Neural crest cell (in vitro differentiated cells): ENCODE measurements around the gene ASTN2. TPM values are rescaled to one million over a fixed set of nuclear protein-coding genes. Genes with fewer than 3 reads are reported as not detected.

Source experiments
- DNase-seq: peaks from one replicate; pipeline ENCODE4 v3.0.0; 2021; ENCODE audit warnings: low read depth, mixed read lengths, low spot score
- H3K27ac Mint-ChIP-seq: one replicate; pipeline ENCODE4 v1.8.0; 2021; ENCODE audit warnings: mild to moderate bottlenecking, mixed read lengths; ENCODE audit not compliant: unreplicated experiment
- H3K27me3 Mint-ChIP-seq: 2 replicates; pipeline ENCODE4 v1.8.0; 2021; ENCODE audit warnings: low read depth, mild to moderate bottlenecking, mixed read lengths
- H3K36me3 Mint-ChIP-seq: 2 replicates; pipeline ENCODE4 v1.8.0; 2021; ENCODE audit warnings: low read depth, mild to moderate bottlenecking, mixed read lengths
- H3K4me1 Mint-ChIP-seq: 2 replicates; pipeline ENCODE4 v1.8.0; 2021; ENCODE audit warnings: mixed read lengths
- H3K4me3 Mint-ChIP-seq: one replicate; pipeline ENCODE4 v1.8.0; 2021; ENCODE audit warnings: mild to moderate bottlenecking, mixed read lengths
- H3K9me3 Mint-ChIP-seq: 2 replicates; pipeline ENCODE4 v1.8.0; 2021; ENCODE audit warnings: mixed read lengths
- total RNA-seq: library from RNA; stranded (reverse); gene quantifications from 2 replicates; pipeline ENCODE4 v1.2.1, GENCODE V29; 2021
- TF ChIP-seq, protein P1 (sequence below): fragments of 200-600 bp; sonication (generic); conservative IDR thresholded peaks from 2 replicates; pipeline ENCODE4 v1.5.0; 2021; ENCODE audit warnings: antibody characterized with exemption, mild to moderate bottlenecking

ASTN2 gene
- total RNA-seq, 1 donor from 2014 or later, result 7.3 TPM

DNA sequence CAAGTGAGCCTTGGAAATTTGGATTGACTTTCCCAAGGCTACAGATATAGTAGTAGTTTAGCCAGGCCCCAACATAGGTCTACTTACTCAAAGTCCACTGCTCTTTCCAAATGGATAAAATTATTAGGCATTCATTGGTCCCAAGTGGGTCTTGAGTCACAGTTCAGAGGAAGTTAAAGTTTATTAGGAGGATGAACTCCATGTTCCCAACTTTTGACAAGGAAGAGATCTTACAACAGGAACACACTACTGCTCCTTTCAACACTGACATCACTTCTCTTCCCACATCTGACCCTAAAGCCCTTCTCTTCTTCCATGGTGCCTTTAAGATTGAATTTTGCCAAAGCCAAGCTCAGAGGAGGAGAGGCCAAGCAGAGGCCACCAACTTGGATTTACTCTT lies 962.2 kb downstream of the ASTN2 start:
- peaks cover 12% of the 10 kb centered on the region for H3K36me3 Mint-ChIP-seq
- no peak overlapping the region for H3K27ac Mint-ChIP-seq
- peaks cover 14% of the 10 kb centered on the region for H3K9me3 Mint-ChIP-seq
- DNase-seq, result no peak
- peaks cover 3% of the 10 kb centered on the region for H3K4me1 Mint-ChIP-seq
- no peak overlapping the region for H3K4me3 Mint-ChIP-seq
- TF ChIP-seq, protein P1, sequence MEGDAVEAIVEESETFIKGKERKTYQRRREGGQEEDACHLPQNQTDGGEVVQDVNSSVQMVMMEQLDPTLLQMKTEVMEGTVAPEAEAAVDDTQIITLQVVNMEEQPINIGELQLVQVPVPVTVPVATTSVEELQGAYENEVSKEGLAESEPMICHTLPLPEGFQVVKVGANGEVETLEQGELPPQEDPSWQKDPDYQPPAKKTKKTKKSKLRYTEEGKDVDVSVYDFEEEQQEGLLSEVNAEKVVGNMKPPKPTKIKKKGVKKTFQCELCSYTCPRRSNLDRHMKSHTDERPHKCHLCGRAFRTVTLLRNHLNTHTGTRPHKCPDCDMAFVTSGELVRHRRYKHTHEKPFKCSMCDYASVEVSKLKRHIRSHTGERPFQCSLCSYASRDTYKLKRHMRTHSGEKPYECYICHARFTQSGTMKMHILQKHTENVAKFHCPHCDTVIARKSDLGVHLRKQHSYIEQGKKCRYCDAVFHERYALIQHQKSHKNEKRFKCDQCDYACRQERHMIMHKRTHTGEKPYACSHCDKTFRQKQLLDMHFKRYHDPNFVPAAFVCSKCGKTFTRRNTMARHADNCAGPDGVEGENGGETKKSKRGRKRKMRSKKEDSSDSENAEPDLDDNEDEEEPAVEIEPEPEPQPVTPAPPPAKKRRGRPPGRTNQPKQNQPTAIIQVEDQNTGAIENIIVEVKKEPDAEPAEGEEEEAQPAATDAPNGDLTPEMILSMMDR, result no peak
- no peaks in the 10 kb centered on the region for H3K27me3 Mint-ChIP-seq

DNA sequence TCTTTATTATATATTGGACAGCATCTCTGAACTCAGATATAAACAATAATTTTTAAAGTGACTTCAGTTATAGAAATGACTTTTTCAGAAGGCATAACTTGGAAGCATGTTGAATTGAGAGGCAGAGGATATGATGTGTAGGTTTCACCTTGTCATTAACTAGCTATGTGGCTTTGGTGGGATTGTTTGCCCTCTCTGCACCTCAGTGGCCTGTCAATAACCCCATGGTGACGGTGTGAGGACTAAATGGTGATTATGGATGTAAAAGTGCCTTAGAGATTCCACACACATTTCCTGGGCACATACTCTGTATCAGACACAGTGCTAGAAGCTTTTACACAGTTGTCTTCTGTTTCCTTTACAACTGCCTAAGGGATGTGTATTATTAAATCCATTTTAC lies 962.6 kb downstream of the ASTN2 start:
- H3K4me1 Mint-ChIP-seq, result peaks cover 3% of the 10 kb centered on the region
- H3K9me3 Mint-ChIP-seq, result peaks cover 14% of the 10 kb centered on the region
- TF ChIP-seq, protein P1, result no peak
- H3K27ac Mint-ChIP-seq, result no peak overlapping the region
- peaks cover 12% of the 10 kb centered on the region for H3K36me3 Mint-ChIP-seq
- no peaks in the 10 kb centered on the region for H3K27me3 Mint-ChIP-seq
- no peak for DNase-seq
- no peak overlapping the region for H3K4me3 Mint-ChIP-seq

DNA sequence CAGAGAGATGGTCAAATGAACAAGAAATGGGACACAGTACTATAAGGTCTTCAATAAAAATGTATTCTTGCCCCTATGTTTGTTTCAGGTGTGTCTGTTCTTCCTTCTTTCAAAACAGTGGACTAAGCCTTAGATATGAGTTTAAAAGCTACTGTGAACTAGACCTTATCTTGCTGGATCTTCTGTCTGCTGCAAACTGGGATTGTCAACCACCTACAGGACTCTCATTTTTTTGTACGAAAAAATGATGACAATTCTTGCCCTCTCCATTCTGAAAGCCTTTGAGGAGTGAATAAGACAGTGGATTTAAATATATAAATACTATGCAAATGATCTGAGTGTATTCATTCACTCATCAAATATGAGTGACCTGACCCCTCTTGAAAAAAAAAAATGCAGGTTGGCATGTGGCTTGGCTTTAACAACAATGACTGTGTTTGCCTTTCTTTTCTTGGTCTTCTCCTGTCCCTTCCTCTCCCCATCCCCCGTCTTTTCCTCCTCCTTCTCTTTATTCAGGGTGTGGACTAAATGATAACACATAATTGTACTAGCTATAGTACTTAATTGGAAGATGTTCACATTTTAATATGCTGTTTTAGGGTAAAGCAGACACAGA lies 963.2 kb downstream of the ASTN2 start:
- Mint-ChIP-seq H3K4me1 (peaks cover 3% of the 10 kb centered on the region), H3K27me3 (no peaks in the 10 kb centered on the region), H3K36me3 (peaks cover 8% of the 10 kb centered on the region), H3K4me3 (no peak overlapping the region), H3K27ac (no peak overlapping the region), H3K9me3 (peaks cover 8% of the 10 kb centered on the region)
- TF ChIP-seq, protein P1, result no peak
- DNase-seq, result no peak

DNA sequence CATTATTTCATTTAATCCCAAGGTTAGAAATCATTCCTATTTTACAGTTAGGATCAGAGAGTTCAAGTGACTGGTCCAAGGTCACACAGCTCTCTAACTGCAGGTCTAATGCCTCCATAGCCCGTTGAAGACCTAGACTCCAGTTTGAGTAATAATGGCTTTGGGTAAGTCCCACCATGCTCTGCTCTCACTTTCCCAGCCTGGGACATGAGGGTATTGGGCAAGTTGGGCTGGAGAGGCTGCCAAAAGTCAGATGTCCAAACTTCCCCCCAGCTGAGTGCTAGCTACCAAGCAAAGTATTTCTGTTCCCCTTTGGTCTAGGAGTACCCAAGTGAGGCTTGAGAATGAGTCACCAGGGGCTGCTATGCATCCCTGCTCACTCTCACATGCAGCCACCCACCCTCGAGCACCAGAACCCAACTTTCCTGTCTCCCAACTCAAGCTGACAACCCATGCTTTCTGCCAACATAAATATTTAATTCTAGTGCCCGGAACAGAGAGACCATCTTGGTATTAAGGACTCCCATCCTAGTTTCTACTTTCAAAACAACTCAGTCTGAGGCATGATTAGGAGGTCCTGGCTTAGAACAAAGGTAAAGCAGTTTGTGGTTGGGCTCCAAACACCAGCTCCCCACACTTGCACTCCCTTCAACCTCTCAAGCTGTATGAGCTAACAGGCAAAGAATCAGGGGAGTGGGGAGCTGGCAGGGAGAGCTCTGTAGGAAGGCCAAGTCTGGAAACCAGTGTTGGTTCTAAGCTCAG lies 964.3 kb downstream of the ASTN2 start:
- no peak overlapping the region for H3K27ac Mint-ChIP-seq
- no peaks in the 10 kb centered on the region for H3K36me3 Mint-ChIP-seq
- no peaks in the 10 kb centered on the region for H3K27me3 Mint-ChIP-seq
- H3K4me3 Mint-ChIP-seq, result no peak overlapping the region
- no peaks in the 10 kb centered on the region for H3K9me3 Mint-ChIP-seq
- no peak for DNase-seq
- TF ChIP-seq, protein P1, result no peak
- H3K4me1 Mint-ChIP-seq, result peaks cover 13% of the 10 kb centered on the region

DNA sequence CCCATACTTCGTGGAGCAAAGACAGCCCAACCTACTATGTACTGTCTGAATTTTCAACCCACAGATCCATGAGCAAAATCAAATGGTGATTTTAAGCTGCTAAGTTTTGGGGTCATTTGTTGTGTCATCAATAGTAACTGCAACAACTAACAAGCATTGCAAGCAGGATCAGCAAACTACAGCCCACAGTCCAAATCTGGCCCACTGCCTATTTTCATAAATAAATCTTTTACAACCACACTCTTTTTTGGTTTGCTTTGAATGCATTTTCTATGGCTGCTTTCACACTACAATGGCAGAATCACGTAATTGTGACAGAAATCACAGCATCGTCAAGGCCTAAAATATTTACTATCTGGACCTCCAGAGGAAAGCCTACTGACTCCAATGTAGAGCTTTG lies 964.9 kb downstream of the ASTN2 start:
- Mint-ChIP-seq H3K4me1 (peaks cover 15% of the 10 kb centered on the region), H3K27me3 (no peaks in the 10 kb centered on the region), H3K9me3 (no peaks in the 10 kb centered on the region), H3K27ac (no peak overlapping the region), H3K4me3 (no peak overlapping the region), H3K36me3 (no peaks in the 10 kb centered on the region)
- DNase-seq, result no peak
- TF ChIP-seq, protein P1, result no peak
